Left lung (tissue), 10 donors: ENCODE data around the gene EPB41L4A. TPM values are rescaled to one million over a fixed set of nuclear protein-coding genes. Genes with fewer than 3 reads are reported as not detected.
A peak's percentile ranks its signal among the peaks of the same experiment; 100 is the strongest.

Experiments
- ATAC-seq: fragments of 200-7000 bp; cut with Tn5 transposase; one replicate; pipeline ENCODE4 v1.9.1; 2020; ENCODE audit warnings: moderate library complexity
- DNase-seq, 4 donors: peaks; one replicate each; pipeline ENCODE4 v3.0.0-alpha.2; 2013 to 2020
- H3K27ac ChIP-seq, 2 donors: fragments of 200-600 bp; sonication (generic) in 1 of 2; one replicate each; pipeline versions ENCODE4 v1.5.0 to v1.8.0; 2020 to 2021
- H3K27me3 ChIP-seq, 2 donors: fragments of 200-600 bp; sonication (generic) in 1 of 2; one replicate each; pipeline versions ENCODE4 v1.5.0 to v1.8.0; 2020 to 2021
- H3K36me3 ChIP-seq, 2 donors: fragments of 200-600 bp; sonication (generic) in 1 of 2; one replicate each; pipeline versions ENCODE4 v1.5.0 to v1.8.0; 2020 to 2021
- H3K4me1 ChIP-seq, 2 donors: fragments of 200-600 bp; one replicate each; pipeline ENCODE4 v1.8.0; 2021
- H3K4me3 ChIP-seq, 2 donors: fragments of 200-600 bp; sonication (generic) in 1 of 2; one replicate each; pipeline versions ENCODE4 v1.5.0 to v1.8.0; 2020 to 2021; ENCODE audit warnings: mild to moderate bottlenecking in 1 of 2
- H3K9me3 ChIP-seq, 2 donors: fragments of 200-600 bp; sonication (generic) in 1 of 2; one replicate each; pipeline versions ENCODE4 v1.5.0 to v1.8.0; 2020 to 2021
- intact Hi-C, 2 donors: fragments of 100-400 bp; cut with DNase I; formaldehyde crosslinking; loops; one replicate each; pipeline versions ENCODE4 v1.11.2 to v1.14.2; 2022
- polyA plus RNA-seq, 6 donors: library from polyadenylated mRNA; unstranded; fragments of 120-200 nt; gene quantifications; one replicate each; pipeline ENCODE4 v1.2.1, GENCODE V29; 2013; ENCODE audit not compliant: insufficient read length in 6 of 6
- total RNA-seq, 2 donors: library from RNA; stranded (reverse); fragmentation: NEBNext Ultra II Directional; extraction: Animal tissue kit (Norgen Biotek cat#: 25700); gene quantifications; one replicate each; pipeline ENCODE4 v1.2.1, GENCODE V29; 2021
- TF ChIP-seq, protein P1 (sequence below), 2 donors: fragments of 200-600 bp; sonication (generic) in 1 of 2; IDR thresholded peaks; one replicate each; pipeline versions ENCODE4 v1.5.0 to v1.8.0; 2021; ENCODE audit warnings: antibody characterized with exemption in 2 of 2
- donor health status: DM: no; HTN: yes; CAD: no.
- donor health status: DM: no; HTN: no; CAD: no.

Gene EPB41L4A
- total and polyA plus RNA-seq, 8 donors, result 13.6 to 31.3 (median 17.6) TPM

DNA sequence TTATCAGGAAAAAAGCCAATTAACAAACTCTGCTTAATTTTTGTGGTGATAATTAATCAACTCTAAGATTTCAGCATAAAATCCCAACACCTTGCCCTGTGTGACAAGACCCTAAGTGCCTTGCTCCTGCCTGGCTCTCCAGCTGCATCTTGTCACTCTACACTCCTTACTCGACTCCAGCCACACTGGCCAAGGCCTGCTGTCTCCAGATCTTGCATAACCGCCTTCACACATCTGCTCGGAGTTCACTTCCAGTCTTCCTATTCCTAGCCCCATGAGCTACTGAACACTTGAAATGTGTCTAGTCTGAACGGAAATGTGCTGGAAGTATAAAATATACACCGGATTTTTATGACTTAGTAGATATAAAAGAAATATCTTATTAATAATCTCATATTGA is 259.6 kb downstream of the EPB41L4A start:
- DNase-seq, result peak in 2 of 4 donors; percentile 88 to 92
- Histone ChIP-seq H3K4me3 (no peak overlapping the region), H3K9me3 (no peaks in the 10 kb centered on the region), H3K4me1 (peaks cover 15 to 25% of the 10 kb centered on the region in 2 donors), H3K36me3 (peaks cover 0 to 22% of the 10 kb centered on the region in 2 donors), H3K27me3 (no peaks in the 10 kb centered on the region), H3K27ac (no peak overlapping the region)
- TF ChIP-seq, protein P1, sequence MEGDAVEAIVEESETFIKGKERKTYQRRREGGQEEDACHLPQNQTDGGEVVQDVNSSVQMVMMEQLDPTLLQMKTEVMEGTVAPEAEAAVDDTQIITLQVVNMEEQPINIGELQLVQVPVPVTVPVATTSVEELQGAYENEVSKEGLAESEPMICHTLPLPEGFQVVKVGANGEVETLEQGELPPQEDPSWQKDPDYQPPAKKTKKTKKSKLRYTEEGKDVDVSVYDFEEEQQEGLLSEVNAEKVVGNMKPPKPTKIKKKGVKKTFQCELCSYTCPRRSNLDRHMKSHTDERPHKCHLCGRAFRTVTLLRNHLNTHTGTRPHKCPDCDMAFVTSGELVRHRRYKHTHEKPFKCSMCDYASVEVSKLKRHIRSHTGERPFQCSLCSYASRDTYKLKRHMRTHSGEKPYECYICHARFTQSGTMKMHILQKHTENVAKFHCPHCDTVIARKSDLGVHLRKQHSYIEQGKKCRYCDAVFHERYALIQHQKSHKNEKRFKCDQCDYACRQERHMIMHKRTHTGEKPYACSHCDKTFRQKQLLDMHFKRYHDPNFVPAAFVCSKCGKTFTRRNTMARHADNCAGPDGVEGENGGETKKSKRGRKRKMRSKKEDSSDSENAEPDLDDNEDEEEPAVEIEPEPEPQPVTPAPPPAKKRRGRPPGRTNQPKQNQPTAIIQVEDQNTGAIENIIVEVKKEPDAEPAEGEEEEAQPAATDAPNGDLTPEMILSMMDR (IDR thresholded peaks at IDR 0.05), result no peak
- ATAC-seq, result peak; percentile 7
- intact Hi-C loops, result no loop called here

DNA sequence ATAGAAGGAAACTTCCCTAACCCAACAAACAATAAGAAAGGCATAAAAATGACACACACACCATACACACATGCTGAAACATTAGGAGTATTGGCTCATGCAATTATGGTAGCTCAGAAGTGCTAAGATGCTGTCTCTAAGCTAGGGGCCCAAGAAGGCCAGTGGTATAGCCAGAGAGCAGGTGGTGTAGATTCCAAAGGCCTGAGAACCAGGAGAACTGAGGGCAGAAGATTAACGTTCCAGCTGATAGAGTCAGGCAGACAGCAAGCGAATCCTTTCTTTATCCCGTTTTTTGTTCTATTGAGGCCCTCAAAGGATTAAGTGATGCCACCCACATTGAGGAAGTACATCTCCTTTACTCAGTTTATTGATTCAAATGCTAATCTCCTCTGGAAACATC is 262.9 kb downstream of the EPB41L4A start:
- DNase-seq (no peak), ATAC-seq (no peak)
- Histone ChIP-seq H3K9me3 (no peaks in the 10 kb centered on the region), H3K4me1 (peaks cover 0 to 5% of the 10 kb centered on the region in 2 donors), H3K27ac (no peak overlapping the region), H3K36me3 (no peaks in the 10 kb centered on the region), H3K4me3 (no peak overlapping the region), H3K27me3 (no peaks in the 10 kb centered on the region)
- intact Hi-C loops, result no loop called here
- TF ChIP-seq, protein P1 (IDR thresholded peaks at IDR 0.05), result no peak

DNA sequence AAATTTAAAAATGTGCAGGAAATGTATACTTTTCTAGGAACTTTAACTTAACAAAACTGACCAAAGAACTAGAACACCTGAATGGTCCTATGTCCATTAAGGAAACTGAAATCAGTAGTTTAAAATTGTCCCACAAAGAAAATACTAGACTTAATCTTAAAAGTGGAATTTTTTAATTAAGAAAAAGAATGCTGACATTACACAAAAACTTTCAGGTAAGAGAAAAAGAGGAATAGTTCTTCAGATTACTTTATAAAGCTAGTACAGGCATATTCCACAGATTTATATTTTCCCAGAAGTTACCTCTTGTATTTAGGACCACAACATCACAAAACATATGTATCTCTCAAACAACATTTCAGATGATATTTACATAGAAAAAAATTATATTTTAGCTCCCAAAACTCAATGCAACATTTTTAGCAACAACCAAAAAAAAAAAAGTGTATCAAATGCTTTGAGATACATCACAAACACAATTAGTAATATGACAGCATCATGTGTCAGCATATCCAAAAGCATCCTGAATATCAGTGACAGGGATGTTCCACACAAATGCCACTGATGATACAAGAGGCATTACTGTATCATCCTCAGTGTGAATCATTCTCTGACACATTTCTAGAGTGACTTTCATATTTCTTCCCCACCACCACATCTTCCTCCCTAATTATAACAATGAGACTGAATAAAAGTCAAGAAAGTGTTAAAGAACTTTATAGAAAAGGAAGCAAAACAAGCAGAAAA is 264.0 kb downstream of the EPB41L4A start:
- no peak for ATAC-seq
- Histone ChIP-seq H3K36me3 (no peaks in the 10 kb centered on the region), H3K4me1 (peaks cover 0 to under 1% of the 10 kb centered on the region in 2 donors), H3K9me3 (no peaks in the 10 kb centered on the region), H3K27ac (no peak overlapping the region), H3K4me3 (no peak overlapping the region), H3K27me3 (no peaks in the 10 kb centered on the region)
- no peak for DNase-seq
- TF ChIP-seq, protein P1 (IDR thresholded peaks at IDR 0.05), result no peak
- intact Hi-C loops, result no loop called here

DNA sequence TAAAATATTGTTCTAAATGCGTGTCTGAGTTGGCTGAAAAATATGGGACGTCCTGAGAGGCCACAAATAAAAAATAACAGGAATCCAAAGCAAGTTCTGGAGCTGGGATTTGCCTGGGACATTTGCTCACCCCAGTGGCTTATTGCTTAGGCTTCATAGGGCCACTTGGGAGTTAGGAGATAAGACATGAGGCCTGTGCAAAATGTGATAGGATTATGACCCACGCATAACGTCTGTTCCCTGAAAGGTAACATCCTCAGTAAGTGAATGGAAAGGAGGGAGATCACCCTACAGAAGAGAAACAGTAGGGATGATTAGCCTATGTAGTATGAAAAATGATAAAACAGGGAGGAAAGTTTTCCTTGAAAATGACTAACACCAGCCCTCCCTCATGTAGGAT is 269.4 kb downstream of the EPB41L4A start:
- Histone ChIP-seq H3K4me3 (no peak overlapping the region), H3K27me3 (no peaks in the 10 kb centered on the region), H3K27ac (no peak overlapping the region), H3K36me3 (no peaks in the 10 kb centered on the region), H3K4me1 (no peaks in the 10 kb centered on the region), H3K9me3 (no peaks in the 10 kb centered on the region)
- TF ChIP-seq, protein P1 (IDR thresholded peaks at IDR 0.05), result no peak
- ATAC-seq, result no peak
- intact Hi-C loops, result no loop called here
- DNase-seq, result no peak

DNA sequence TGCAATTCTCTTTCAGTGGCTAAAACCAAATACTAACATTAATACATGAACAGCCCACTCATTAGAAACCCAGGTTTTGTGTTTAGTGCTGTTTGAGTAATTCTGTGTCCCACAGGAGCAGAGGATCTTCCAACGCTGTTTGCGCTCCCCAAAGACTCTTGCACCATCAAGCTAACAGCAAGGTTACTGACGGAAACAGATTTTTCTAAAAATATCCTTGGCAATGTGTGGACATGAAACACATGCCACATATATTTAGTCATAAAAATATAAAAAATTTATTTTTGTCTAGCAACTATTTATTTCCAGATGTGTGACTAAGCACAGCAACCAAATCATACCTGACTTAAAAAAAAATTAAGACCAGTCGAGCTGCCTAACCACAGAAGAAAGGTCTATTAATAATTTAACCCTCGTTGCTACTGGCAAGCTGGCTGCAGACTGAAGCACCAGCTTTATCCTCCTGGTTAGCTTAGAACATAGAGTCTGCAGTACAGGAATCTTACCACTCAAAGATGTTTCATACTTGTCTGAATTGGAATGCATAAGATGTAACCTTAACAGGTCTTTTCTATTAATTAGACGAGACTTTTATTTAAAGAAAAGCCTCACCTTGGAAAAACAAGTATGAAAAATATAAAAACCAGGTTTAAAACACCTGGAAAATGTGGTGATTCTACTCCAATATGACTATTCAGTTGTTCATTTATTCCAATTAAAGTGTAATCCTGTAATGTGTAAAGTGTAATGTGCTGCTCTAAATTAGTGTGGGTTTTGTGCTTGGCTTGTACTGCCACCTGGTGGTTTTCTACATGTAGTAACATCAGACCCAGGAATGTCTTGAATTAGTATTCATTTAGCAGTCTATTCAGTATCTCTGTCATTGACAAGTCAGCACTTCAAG is 272.5 kb downstream of the EPB41L4A start:
- Histone ChIP-seq H3K27ac (no peak overlapping the region), H3K27me3 (no peaks in the 10 kb centered on the region), H3K4me1 (peaks cover 0 to 6% of the 10 kb centered on the region in 2 donors), H3K4me3 (no peak overlapping the region), H3K9me3 (no peaks in the 10 kb centered on the region), H3K36me3 (no peaks in the 10 kb centered on the region)
- intact Hi-C loops, result no loop called here
- TF ChIP-seq, protein P1 (IDR thresholded peaks at IDR 0.05), result peak; percentile 75 to 87
- peak in 2 of 4 donors; percentile 70 to 82 for DNase-seq
- ATAC-seq, result peak; percentile 87
